Thyroid gland (tissue), 4 donors: ENCODE measurements around the gene DNER. TPM values are rescaled to one million over a fixed set of nuclear protein-coding genes. Genes with fewer than 3 reads are reported as not detected.

ENCODE experiments used
- DNase-seq, 2 donors: peaks; one replicate each; pipeline ENCODE4 v3.0.0-alpha.2; 2019
- H3K27ac ChIP-seq, 3 donors: fragments of 200-600 bp; sonication (generic); 1 replicate in 2 of 3; 2 replicates in 1 of 3; pipeline ENCODE4 v1.5.1; 2016 to 2019; ENCODE audit warnings: mild to moderate bottlenecking in 1 of 3, moderate library complexity in 1 of 3
- H3K27me3 ChIP-seq: fragments of 200-600 bp; sonication (generic); one replicate; pipeline ENCODE4 v1.5.1; 2019
- H3K36me3 ChIP-seq, 2 donors: fragments of 200-600 bp; sonication (generic); one replicate each; pipeline ENCODE4 v1.5.1; 2016 to 2019
- H3K4me1 ChIP-seq, 2 donors: fragments of 200-600 bp; sonication (generic); one replicate each; pipeline ENCODE4 v1.5.1; 2017 to 2019
- H3K4me3 ChIP-seq, 3 donors: fragments of 200-600 bp; sonication (generic); replicated peaks in 1 of 3; 1 replicate in 2 of 3; 2 replicates in 1 of 3; pipeline ENCODE4 v1.5.1; 2016; ENCODE audit warnings: mild to moderate bottlenecking in 1 of 3
- H3K9me3 ChIP-seq: fragments of 200-600 bp; sonication (generic); one replicate; pipeline ENCODE4 v1.5.1; 2017
- CTCF ChIP-seq, 6 experiments: fragments of 200-600 bp in 3 of 6; fragments of 450-650 bp in 3 of 6; sonication (generic) in 3 of 6; IDR thresholded peaks; one replicate each; pipeline ENCODE4 v1.5.1; 2016 to 2019; ENCODE audit warnings: antibody characterized with exemption in 6 of 6, mild to moderate bottlenecking in 2 of 6, inconsistent platforms in 1 of 6, moderate library complexity in 1 of 6
- POLR2A ChIP-seq, 2 donors: fragments of 450-650 bp; IDR thresholded peaks; one replicate each; pipeline ENCODE4 v1.6.1; 2017; ENCODE audit warnings: antibody characterized with exemption in 2 of 2, mild to moderate bottlenecking in 2 of 2, moderate library complexity in 1 of 2
- WGBS, 2 donors: methylation state at CpG; one replicate each; pipeline ENCODE4 v1.1.5; 2017; 5-methylcytosine and 5-hydroxymethylcytosine counted together
- intact Hi-C: fragments of 100-400 bp; cut with DNase I; formaldehyde crosslinking; loops from one replicate; pipeline ENCODE4 v1.15.1; 2023
- total RNA-seq, 4 donors: library from RNA; depleted of rRNA; stranded (reverse); fragments of >200 nt; gene quantifications; one replicate each; pipeline ENCODE4 v1.2.3, GENCODE V29; 2016

DNER gene
- total RNA-seq, 4 donors from 2014 or later, result 0.13 to 0.93 (median 0.42) TPM; not detected in 1

- intact Hi-C loops, result no loop called here
- Histone ChIP-seq H3K27me3 (no peaks in the 10 kb centered on the region), H3K27ac (peak overlapping the region in 2 of 3 donors; percentile 37 to 48), H3K4me1 (peaks cover 4 to 18% of the 10 kb centered on the region in 2 donors), H3K9me3 (no peaks in the 10 kb centered on the region), H3K4me3 (no peak overlapping the region), H3K36me3 (no peaks in the 10 kb centered on the region)
- TF ChIP-seq CTCF (IDR thresholded peaks at IDR 0.05), result no peak
- no peak for TF ChIP-seq POLR2A (IDR thresholded peaks at IDR 0.05)
- peak; percentile 12 to 15 for DNase-seq
- WGBS, 2 donors, result 63 to 71% methylated on average over 13 of the region's 13 CpGs
Observed at GRCh38 chr2:229407170-229407569, 307.2 kb downstream of the DNER start.

- Histone ChIP-seq H3K9me3 (no peaks in the 10 kb centered on the region), H3K36me3 (no peaks in the 10 kb centered on the region), H3K27ac (no peak overlapping the region), H3K4me3 (no peak overlapping the region), H3K27me3 (no peaks in the 10 kb centered on the region), H3K4me1 (peaks cover 4 to 18% of the 10 kb centered on the region in 2 donors)
- WGBS, 2 donors, result 68 to 79% methylated on average over 5 of the region's 5 CpGs
- intact Hi-C loops, result no loop called here
- no peak for DNase-seq
- TF ChIP-seq CTCF (IDR thresholded peaks at IDR 0.05) (no peak), POLR2A (IDR thresholded peaks at IDR 0.05) (no peak)
Observed at GRCh38 chr2:229405796-229406195, 308.6 kb downstream of the DNER start.

- Histone ChIP-seq H3K4me1 (peaks cover 0 to 10% of the 10 kb centered on the region in 2 donors), H3K4me3 (no peak overlapping the region), H3K36me3 (no peaks in the 10 kb centered on the region), H3K9me3 (no peaks in the 10 kb centered on the region), H3K27me3 (no peaks in the 10 kb centered on the region), H3K27ac (no peak overlapping the region)
- TF ChIP-seq CTCF (IDR thresholded peaks at IDR 0.05) (no peak), POLR2A (IDR thresholded peaks at IDR 0.05) (no peak)
- intact Hi-C loops, result no loop called here
- WGBS, 2 donors, result 84 to 86% methylated on average over 3 of the region's 3 CpGs
- no peak for DNase-seq
Observed at GRCh38 chr2:229403296-229403695, 311.1 kb downstream of the DNER start.

GRCh38 chr2:229401171-229401865 is 313.0 kb downstream of the DNER start:
- DNase-seq, result no peak
- whole genome bisulfite sequencing, 2 donors, result 80 to 81% methylated on average over 4 of the region's 4 CpGs
- H3K4me1 ChIP-seq, result no peaks in the 10 kb centered on the region
- no peak overlapping the region for H3K4me3 ChIP-seq
- intact Hi-C loops, result no loop called here
- H3K27me3 ChIP-seq, result no peaks in the 10 kb centered on the region
- H3K9me3 ChIP-seq, result no peaks in the 10 kb centered on the region
- TF ChIP-seq POLR2A (IDR thresholded peaks at IDR 0.05) (no peak), CTCF (IDR thresholded peaks at IDR 0.05) (no peak)
- H3K27ac ChIP-seq, result no peak overlapping the region
- no peaks in the 10 kb centered on the region for H3K36me3 ChIP-seq

GRCh38 chr2:229393926-229394325 is 320.4 kb downstream of the DNER start:
- TF ChIP-seq POLR2A (IDR thresholded peaks at IDR 0.05), result no peak
- no peak for TF ChIP-seq CTCF (IDR thresholded peaks at IDR 0.05)
- no peaks in the 10 kb centered on the region for H3K9me3 ChIP-seq
- no peaks in the 10 kb centered on the region for H3K36me3 ChIP-seq
- no peaks in the 10 kb centered on the region for H3K27me3 ChIP-seq
- DNase-seq, result no peak
- 91 to 97% methylated on average over 4 of the region's 4 CpGs for WGBS, 2 donors
- no peak overlapping the region for H3K27ac ChIP-seq
- intact Hi-C loops, result no loop called here
- no peak overlapping the region for H3K4me3 ChIP-seq
- H3K4me1 ChIP-seq, result no peaks in the 10 kb centered on the region
